Chondrocyte (in vitro differentiated cells): ENCODE data around the gene RMND5B. TPM values are rescaled to one million over a fixed set of nuclear protein-coding genes. Genes with fewer than 3 reads are reported as not detected.
"Not testable (repeated sequence)": the region's sequence is repeated elsewhere in the genome, so short reads cannot be mapped to it uniquely, and the experiment has no call there.

Experiments
- DNase-seq: peaks from one replicate; pipeline ENCODE4 v3.0.0; 2021; ENCODE audit warnings: mixed read lengths, low spot score
- H3K27ac Mint-ChIP-seq: one replicate; pipeline ENCODE4 v1.8.0; 2021; ENCODE audit warnings: mild to moderate bottlenecking, moderate library complexity, mixed read lengths; ENCODE audit not compliant: unreplicated experiment
- H3K27me3 Mint-ChIP-seq: 2 replicates; pipeline ENCODE4 v1.8.0; 2021; ENCODE audit warnings: low read depth, mixed read lengths
- H3K36me3 Mint-ChIP-seq: 2 replicates; pipeline ENCODE4 v1.8.0; 2021; ENCODE audit warnings: low read depth, mixed read lengths
- H3K4me1 Mint-ChIP-seq: 2 replicates; pipeline ENCODE4 v1.8.0; 2021; ENCODE audit warnings: low read depth, mild to moderate bottlenecking, mixed read lengths
- H3K4me3 Mint-ChIP-seq: one replicate; pipeline ENCODE4 v1.8.0; 2021; ENCODE audit warnings: mild to moderate bottlenecking, moderate library complexity, mixed read lengths; ENCODE audit not compliant: unreplicated experiment
- H3K9me3 Mint-ChIP-seq: 2 replicates; pipeline ENCODE4 v1.8.0; 2021; ENCODE audit warnings: low read depth, mixed read lengths
- CTCF ChIP-seq: fragments of 200-600 bp; sonication (generic); IDR thresholded peaks from 2 replicates; pipeline ENCODE4 v1.5.0; 2021; ENCODE audit warnings: antibody characterized with exemption, mild to moderate bottlenecking, moderate library complexity
- total RNA-seq: library from RNA; stranded (reverse); gene quantifications from 3 replicates; pipeline ENCODE4 v1.2.1, GENCODE V29; 2021

Gene RMND5B
- total RNA-seq, 1 donor from 2014 or later, result 26.8 TPM

DNA sequence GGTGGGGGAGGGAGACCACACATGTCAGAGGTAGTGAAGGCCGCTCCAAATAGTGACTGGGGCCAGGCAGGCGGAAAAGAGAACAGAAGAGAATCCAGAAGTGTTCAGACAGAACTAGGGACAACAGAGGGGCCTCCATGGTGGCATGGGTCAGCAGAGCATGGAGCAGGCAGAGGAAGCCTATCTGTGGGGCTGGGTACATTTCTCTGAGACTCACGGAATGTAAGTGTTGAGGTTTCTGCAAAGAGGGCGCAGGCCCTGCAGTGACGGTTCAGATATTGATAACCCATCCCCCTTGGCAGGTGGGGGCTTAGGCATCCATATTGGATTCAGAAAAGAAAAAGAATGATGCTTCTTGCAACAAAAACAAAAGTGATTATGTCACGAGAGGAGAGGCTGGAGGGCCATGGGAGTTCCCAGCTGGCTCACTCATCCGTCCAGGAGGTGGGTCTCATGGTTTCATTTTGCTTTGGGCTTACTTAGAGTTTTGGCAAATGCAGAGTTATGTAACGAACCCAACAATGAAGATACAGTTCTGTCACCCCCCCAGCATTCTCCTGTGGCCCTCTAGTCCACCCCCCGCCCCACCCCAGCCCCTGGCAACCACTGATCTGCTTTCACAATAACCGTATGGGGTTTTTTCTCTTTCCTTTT, 5.4 kb upstream of the RMND5B start:
- Mint-ChIP-seq H3K27ac (no peak overlapping the region), H3K4me3 (no peak overlapping the region)

GRCh38 chr5:178126556-178126955, 4.3 kb upstream of the RMND5B start:
- peaks cover 9% of the 10 kb centered on the region for H3K4me1 Mint-ChIP-seq
- no peak overlapping the region for H3K4me3 Mint-ChIP-seq
- no peak overlapping the region for H3K27ac Mint-ChIP-seq
- H3K36me3 Mint-ChIP-seq, result no peaks in the 10 kb centered on the region
- H3K9me3 Mint-ChIP-seq, result no peaks in the 10 kb centered on the region
- no peak for DNase-seq
- no peak for TF ChIP-seq CTCF
- no peaks in the 10 kb centered on the region for H3K27me3 Mint-ChIP-seq

More for the DNA sequence above, 5.4 kb upstream of the RMND5B start:
- Mint-ChIP-seq H3K4me1 (peaks cover 5% of the 10 kb centered on the region), H3K9me3 (no peaks in the 10 kb centered on the region), H3K27me3 (no peaks in the 10 kb centered on the region), H3K36me3 (no peaks in the 10 kb centered on the region)
- DNase-seq, result no peak
- TF ChIP-seq CTCF, result no peak

DNA sequence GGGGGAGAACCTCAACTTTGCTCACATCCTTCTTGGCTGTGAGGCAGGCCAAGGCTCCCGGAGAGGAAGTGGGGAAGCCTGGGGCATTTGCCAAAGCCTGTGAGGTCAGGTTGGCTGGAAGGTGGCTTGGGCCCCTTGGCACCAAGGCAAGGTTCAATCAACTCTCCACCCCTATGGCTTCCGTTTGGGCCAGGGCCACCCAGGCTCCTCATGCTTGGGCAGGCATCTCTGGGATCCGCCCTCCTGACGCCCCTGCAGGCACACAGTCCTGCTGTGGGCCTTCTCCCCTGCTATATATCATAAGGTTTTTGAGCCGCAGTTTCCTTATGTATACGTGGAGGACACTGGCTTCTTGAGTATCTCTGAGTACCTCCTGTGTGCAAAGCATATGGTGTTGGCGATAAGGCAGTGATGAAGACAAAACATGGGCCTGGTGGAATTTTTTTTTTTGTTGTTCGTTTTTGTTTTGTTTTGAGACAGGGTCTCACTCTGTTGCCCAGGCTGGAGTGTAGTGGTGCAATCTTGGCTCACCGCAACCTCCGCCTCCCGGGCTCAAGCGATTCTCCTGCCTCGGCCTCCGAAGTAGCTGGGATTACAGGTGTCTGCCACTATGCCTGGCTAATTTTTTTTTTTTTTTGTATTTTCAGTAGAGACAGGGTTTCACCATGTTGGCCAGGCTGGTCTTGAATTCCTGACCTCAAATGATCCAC, 3.4 kb upstream of the RMND5B start:
- peaks cover 16% of the 10 kb centered on the region for H3K4me1 Mint-ChIP-seq
- DNase-seq, result not testable (repeated sequence)

GRCh38 chr5:178129296-178129695, 1.5 kb upstream of the RMND5B start:
- H3K27me3 Mint-ChIP-seq, result no peaks in the 10 kb centered on the region
- H3K4me1 Mint-ChIP-seq, result peaks cover 16% of the 10 kb centered on the region
- no peak overlapping the region for H3K27ac Mint-ChIP-seq
- TF ChIP-seq CTCF, result no peak
- no peaks in the 10 kb centered on the region for H3K9me3 Mint-ChIP-seq
- no peak for DNase-seq
- H3K4me3 Mint-ChIP-seq, result no peak overlapping the region
- H3K36me3 Mint-ChIP-seq, result peaks cover 5% of the 10 kb centered on the region

More for the DNA sequence above, 3.4 kb upstream of the RMND5B start:
- H3K36me3 Mint-ChIP-seq, H3K27ac Mint-ChIP-seq, H3K27me3 Mint-ChIP-seq, H3K4me3 Mint-ChIP-seq, H3K9me3 Mint-ChIP-seq: not testable (repeated sequence)

DNA sequence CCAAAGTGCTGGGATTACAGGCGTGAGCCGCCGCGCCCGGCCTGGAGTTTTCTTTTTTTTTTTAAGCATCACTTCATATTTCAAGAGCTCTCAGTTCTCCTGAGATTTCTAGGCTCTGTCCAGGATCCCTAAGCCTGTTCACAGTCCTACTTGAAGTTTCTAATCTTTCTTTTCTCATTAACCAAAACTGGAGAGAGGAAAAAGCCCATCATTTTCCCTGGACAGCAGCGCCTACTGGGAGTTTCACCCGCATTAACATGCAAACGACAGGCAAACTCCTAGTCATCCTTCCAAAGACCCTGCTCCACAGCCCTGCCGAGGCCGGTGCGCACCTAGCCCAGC, 609 bp upstream of the RMND5B start:
- H3K27ac Mint-ChIP-seq, result peak overlapping the region; percentile 45
- peak; percentile 36 for TF ChIP-seq CTCF
- peak overlapping the region; percentile 71 for H3K4me3 Mint-ChIP-seq
- H3K9me3 Mint-ChIP-seq, H3K36me3 Mint-ChIP-seq, H3K27me3 Mint-ChIP-seq, DNase-seq: not testable (repeated sequence)
- H3K4me1 Mint-ChIP-seq, result peaks cover 16% of the 10 kb centered on the region
